Measurements from ENCODE around the gene CAPS. TPM values are rescaled to one million over a fixed set of nuclear protein-coding genes. Genes with fewer than 3 reads are reported as not detected.

CAPS gene
- polyA plus RNA-seq, 1 donor (not counting 4 experiments of a cell fraction or from before 2014, with no cell fraction given): 2.7 TPM

GRCh38 chr19:5890099-5890498, 24.0 kb upstream of the CAPS start:
- DNase-seq (ENCODE audit: low read depth, low spot score) (no peak), FAIRE-seq (no peak)
- no peaks in the 10 kb centered on the region for H3K27me3 ChIP-seq (ENCODE audit: control insufficient read depth, extremely low read depth, insufficient read depth, low read length)
- no peaks in the 10 kb centered on the region for H3K9me3 ChIP-seq (ENCODE audit: control insufficient read depth, low read depth, low read length)
- H3K27ac ChIP-seq (ENCODE audit: control insufficient read depth, insufficient read depth, low read length): no peak overlapping the region
- H3K4me2 ChIP-seq (ENCODE audit: control insufficient read depth, extremely low read depth, insufficient read depth, low read depth, low read length): no peak overlapping the region
- no peaks in the 10 kb centered on the region for H3K9me1 ChIP-seq (ENCODE audit: control insufficient read depth, extremely low read depth, insufficient read depth, low read length)
- no peak overlapping the region for H2AFZ ChIP-seq (ENCODE audit: control insufficient read depth, low read length)
- dilution Hi-C loops (cut with MboI; ENCODE audit: extremely low pct_ligation_motif_present, low sequenced_read_pairs): no loop called here
- no peaks in the 10 kb centered on the region for H4K20me1 ChIP-seq (ENCODE audit: control insufficient read depth, extremely low read depth, insufficient read depth, low read length)
- peaks cover 18% of the 10 kb centered on the region for H3K4me1 ChIP-seq (ENCODE audit: control insufficient read depth, extremely low read depth, insufficient read depth, low read length)
- no peak overlapping the region for H3K4me3 ChIP-seq (ENCODE audit: control insufficient read depth in 2 of 3, extremely low read depth in 1 of 3, insufficient read depth in 2 of 3, low read depth in 1 of 3, low read length in 3 of 3)
- TF ChIP-seq EZH2 (IDR thresholded peaks at IDR 0.05; ENCODE audit: low read length) (no peak), CTCF (optimal IDR thresholded peaks at IDR 0.05 in 1 of 3, IDR thresholded peaks at IDR 0.05 in 1 of 3, conservative IDR thresholded peaks at IDR 0.05 in 1 of 3; ENCODE audit: extremely low read depth in 1 of 3, insufficient read depth in 2 of 3, low read length in 3 of 3) (no peak)
- H3K79me2 ChIP-seq (ENCODE audit: control insufficient read depth, insufficient read depth, low read length): no peaks in the 10 kb centered on the region
- H3K36me3 ChIP-seq (ENCODE audit: control insufficient read depth in 2 of 2, extremely low read depth in 1 of 2, insufficient read depth in 2 of 2, low read length in 2 of 2): peaks cover 0 to 3% of the 10 kb centered on the region in 2 experiments
- H3K9ac ChIP-seq (ENCODE audit: control insufficient read depth, extremely low read depth, insufficient read depth, low read length): no peak overlapping the region

- Histone ChIP-seq H3K27ac (ENCODE audit: control insufficient read depth, insufficient read depth, low read length) (no peak overlapping the region), H3K9me1 (ENCODE audit: control insufficient read depth, extremely low read depth, insufficient read depth, low read length) (no peaks in the 10 kb centered on the region), H3K36me3 (ENCODE audit: control insufficient read depth in 2 of 2, extremely low read depth in 1 of 2, insufficient read depth in 2 of 2, low read length in 2 of 2) (peaks cover 5 to 14% of the 10 kb centered on the region in 2 experiments), H3K79me2 (ENCODE audit: control insufficient read depth, insufficient read depth, low read length) (no peaks in the 10 kb centered on the region), H4K20me1 (ENCODE audit: control insufficient read depth, extremely low read depth, insufficient read depth, low read length) (no peaks in the 10 kb centered on the region), H2AFZ (ENCODE audit: control insufficient read depth, low read length) (no peak overlapping the region), H3K27me3 (ENCODE audit: control insufficient read depth, extremely low read depth, insufficient read depth, low read length) (no peaks in the 10 kb centered on the region), H3K9me3 (ENCODE audit: control insufficient read depth, low read depth, low read length) (no peaks in the 10 kb centered on the region), H3K9ac (ENCODE audit: control insufficient read depth, extremely low read depth, insufficient read depth, low read length) (no peak overlapping the region), H3K4me2 (ENCODE audit: control insufficient read depth, extremely low read depth, insufficient read depth, low read depth, low read length) (no peak overlapping the region), H3K4me1 (ENCODE audit: control insufficient read depth, extremely low read depth, insufficient read depth, low read length) (peaks cover 18% of the 10 kb centered on the region), H3K4me3 (ENCODE audit: control insufficient read depth in 2 of 3, extremely low read depth in 1 of 3, insufficient read depth in 2 of 3, low read depth in 1 of 3, low read length in 3 of 3) (no peak overlapping the region)
- TF ChIP-seq CTCF (optimal IDR thresholded peaks at IDR 0.05 in 1 of 3, IDR thresholded peaks at IDR 0.05 in 1 of 3, conservative IDR thresholded peaks at IDR 0.05 in 1 of 3; ENCODE audit: extremely low read depth in 1 of 3, insufficient read depth in 2 of 3, low read length in 3 of 3) (no peak), EZH2 (IDR thresholded peaks at IDR 0.05; ENCODE audit: low read length) (no peak)
- FAIRE-seq (no peak), DNase-seq (ENCODE audit: low read depth, low spot score) (no peak)
- dilution Hi-C loops (cut with MboI; ENCODE audit: extremely low pct_ligation_motif_present, low sequenced_read_pairs): no loop called here
These were observed 22.5 kb upstream of the CAPS start for GRCh38 chr19:5891572-5891937.

All from keratinocyte (primary cell).